AG09319 (cell line): Measurements from ENCODE around the gene SLK.

ENCODE experiments used
- DNase-seq: peaks from one replicate; pipeline ENCODE4 v3.0.0-alpha.2; 2010; ENCODE audit warnings: low read depth; ENCODE audit errors: extremely low read depth
- TF ChIP-seq, protein P1 (sequence below): IDR thresholded peaks from 2 replicates; pipeline ENCODE4 v1.5.1; 2011; ENCODE audit warnings: low read depth, mild to moderate bottlenecking, inconsistent platforms, low read length, moderate library complexity

The SLK gene

DNA sequence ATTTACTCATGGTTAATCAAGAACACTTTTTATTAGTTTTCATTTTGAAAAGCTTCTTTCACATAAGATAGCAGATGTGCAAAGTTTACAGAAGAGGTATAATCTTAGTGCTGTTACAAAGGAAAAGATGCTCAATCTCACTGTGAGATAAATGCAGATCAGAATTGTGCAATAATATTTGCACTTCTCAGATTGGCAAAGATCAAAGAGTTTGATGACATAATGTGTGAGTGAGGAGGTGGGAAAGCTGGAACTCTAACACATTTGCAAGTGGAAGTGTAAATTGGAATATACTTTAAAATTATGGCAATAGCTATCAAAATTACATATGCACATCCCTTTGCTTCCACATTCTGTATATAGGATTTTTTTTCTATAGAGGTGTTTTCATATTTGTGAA lies 27.4 kb upstream of the SLK start:
- no peak for DNase-seq
- TF ChIP-seq, protein P1, sequence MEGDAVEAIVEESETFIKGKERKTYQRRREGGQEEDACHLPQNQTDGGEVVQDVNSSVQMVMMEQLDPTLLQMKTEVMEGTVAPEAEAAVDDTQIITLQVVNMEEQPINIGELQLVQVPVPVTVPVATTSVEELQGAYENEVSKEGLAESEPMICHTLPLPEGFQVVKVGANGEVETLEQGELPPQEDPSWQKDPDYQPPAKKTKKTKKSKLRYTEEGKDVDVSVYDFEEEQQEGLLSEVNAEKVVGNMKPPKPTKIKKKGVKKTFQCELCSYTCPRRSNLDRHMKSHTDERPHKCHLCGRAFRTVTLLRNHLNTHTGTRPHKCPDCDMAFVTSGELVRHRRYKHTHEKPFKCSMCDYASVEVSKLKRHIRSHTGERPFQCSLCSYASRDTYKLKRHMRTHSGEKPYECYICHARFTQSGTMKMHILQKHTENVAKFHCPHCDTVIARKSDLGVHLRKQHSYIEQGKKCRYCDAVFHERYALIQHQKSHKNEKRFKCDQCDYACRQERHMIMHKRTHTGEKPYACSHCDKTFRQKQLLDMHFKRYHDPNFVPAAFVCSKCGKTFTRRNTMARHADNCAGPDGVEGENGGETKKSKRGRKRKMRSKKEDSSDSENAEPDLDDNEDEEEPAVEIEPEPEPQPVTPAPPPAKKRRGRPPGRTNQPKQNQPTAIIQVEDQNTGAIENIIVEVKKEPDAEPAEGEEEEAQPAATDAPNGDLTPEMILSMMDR: no peak

DNA sequence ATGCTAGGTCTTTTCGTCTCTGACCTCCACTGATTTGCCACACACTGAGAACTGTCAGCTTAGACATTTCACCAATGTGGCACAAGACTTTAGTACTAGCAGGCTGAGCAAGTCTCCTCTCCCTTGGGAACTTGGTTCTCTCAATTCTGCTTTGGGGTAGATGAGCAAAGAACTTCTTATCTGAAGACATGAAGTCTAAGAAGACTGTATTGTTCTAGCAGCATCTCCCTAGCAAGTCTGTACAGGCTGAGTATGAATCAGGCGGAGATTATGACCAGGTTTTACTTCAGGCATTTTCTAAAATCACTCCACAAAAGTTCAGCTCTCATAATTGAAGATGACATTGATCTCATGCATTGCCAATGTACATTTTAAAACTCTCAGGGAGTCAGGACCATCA lies 25.1 kb upstream of the SLK start:
- DNase-seq: no peak
- TF ChIP-seq, protein P1: no peak

DNA sequence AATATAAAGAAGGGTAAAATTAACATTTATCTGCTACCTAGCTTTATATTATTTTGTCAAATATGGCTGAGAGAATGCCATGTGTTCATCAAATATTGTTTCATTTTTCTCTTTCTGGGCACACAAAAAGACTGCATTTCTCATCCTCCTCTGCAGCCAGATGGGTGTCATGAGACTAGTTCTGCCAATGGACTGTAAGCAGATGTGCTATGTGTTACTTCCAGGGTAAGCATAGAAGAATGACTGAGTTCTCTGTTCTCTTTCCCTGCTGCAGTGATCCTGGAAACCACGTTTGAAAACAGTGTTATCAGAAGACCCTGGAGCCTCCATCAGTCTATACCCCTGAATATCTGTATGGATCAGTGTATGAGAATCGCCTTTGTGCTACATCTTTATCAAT lies 24.1 kb upstream of the SLK start:
- TF ChIP-seq, protein P1: no peak
- DNase-seq: no peak

DNA sequence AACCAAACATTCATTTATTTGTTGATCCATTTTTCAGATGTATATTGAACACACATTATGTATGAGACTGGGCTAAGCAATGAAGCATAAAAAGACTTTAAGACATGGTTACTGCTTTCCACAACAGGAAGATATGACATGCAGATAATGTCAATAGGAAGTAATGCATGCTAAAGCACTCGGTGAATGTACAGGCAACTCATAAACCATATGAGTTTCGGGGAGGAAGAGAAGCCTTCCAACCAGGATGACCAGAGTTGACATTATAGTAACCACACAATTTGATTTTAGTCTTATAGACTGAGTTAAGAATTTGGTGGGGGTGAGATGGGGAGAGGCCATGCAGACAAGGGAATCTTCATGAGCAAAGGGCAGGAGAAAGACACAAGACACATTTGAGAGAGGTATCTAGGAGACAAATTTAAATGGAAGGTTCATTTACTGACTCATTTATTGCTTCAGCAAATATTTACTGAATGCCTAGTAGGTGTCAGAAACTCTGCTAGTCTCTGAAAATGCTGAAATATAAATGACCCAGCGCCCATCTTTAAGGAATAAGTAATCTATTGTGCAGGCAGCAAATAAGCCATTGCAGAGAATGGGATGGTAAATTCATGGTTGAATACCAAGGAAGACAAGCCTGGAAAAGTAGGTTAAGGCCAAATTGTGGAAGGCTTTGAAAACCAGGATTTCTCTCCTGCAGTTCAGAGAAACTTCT lies 19.0 kb upstream of the SLK start:
- TF ChIP-seq, protein P1: no peak
- no peak for DNase-seq

DNA sequence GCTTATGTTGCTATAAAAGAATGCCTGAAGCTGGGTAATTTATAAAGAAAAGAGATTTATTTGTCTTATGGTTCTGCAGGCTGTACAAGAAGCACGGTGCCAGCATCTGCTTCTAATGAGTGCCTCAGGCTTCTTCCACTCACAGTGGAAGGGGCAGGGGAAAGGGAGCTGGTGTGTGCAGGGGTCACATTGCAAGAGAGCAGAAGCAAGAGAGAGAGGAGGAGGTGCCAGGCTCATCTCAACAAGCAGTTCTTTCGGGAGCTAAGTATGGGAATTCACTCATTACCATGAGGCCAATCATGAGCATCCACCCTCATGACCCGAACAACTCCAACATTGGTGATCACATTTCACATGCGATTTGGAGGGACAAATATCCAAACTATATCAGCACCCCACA lies 17.2 kb upstream of the SLK start:
- DNase-seq: no peak
- TF ChIP-seq, protein P1: no peak

DNA sequence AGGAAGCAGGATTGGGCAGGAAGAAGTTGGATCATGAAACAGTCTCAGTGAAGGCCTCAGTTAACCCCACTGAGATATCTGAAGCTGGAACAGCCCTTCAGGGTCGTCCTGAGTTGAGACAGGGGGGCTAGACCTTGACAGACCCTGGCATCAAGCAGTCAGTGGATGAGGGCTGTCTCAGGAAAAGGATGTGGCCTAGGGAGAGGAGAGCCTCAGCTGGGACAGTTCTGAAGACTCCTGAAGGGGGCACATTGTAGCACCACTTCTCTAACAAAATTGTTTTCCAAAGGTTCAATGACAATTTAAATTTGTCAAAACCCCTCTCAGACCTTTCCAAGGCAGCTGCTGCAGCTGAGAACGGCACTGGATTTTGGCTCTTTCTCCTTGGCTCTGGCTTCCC lies 15.8 kb upstream of the SLK start:
- TF ChIP-seq, protein P1: no peak
- DNase-seq: no peak

DNA sequence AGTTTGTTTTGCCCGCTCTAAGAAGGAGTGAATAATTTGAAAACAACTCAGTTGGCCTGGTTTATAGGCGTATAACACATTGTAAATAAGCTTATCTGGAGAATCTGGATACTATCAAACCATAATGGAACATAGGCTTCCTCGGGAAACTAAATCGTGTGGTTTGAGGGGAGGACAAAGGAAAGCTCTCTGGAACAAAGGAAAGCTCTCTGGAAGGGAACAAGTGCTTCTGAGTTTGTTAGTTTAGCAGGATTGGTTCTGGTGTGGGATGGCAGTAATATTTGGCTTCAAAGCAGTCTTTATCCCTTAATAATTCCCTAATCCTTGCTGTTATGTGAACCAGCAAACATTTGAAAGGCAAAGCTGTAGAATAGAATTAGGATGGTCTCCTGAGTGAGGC lies 15.0 kb upstream of the SLK start:
- TF ChIP-seq, protein P1: no peak
- DNase-seq: no peak
